ENCODE data around the gene MARCHF4. TPM values are rescaled to one million over a fixed set of nuclear protein-coding genes. Genes with fewer than 3 reads are reported as not detected.

MARCHF4 gene
- total RNA-seq, 1 experiment from 2014 or later: not detected

- Histone ChIP-seq H3K4me3 (replicated peaks in 1 of 2; ENCODE audit: low read depth in 1 of 2, low read length in 2 of 2) (no peak overlapping the region), H3K27me3 (ENCODE audit: insufficient read depth, low read length) (peaks cover 88% of the 10 kb centered on the region), H3K79me2 (ENCODE audit: insufficient read depth, low read length) (no peaks in the 10 kb centered on the region), H2AFZ (ENCODE audit: low read depth, low read length, poor library complexity, severe bottlenecking) (no peak overlapping the region), H3K9me3 (ENCODE audit: control insufficient read depth in 1 of 2, insufficient read depth in 1 of 2, low read depth in 1 of 2, low read length in 2 of 2) (no peaks in the 10 kb centered on the region), H3K4me1 (ENCODE audit: control insufficient read depth in 1 of 2, insufficient read depth in 2 of 2, low read length in 2 of 2) (peaks cover 0 to 2% of the 10 kb centered on the region in 2 experiments; a peak in 1 of 4 replicates), H3K9me2 (ENCODE audit: insufficient read depth) (no peaks in the 10 kb centered on the region), H3K27ac (ENCODE audit: low read depth, low read length) (no peak overlapping the region), H3K9ac (ENCODE audit: low read length) (no peak overlapping the region), H4K20me1 (ENCODE audit: insufficient read depth) (no peaks in the 10 kb centered on the region), H3K4me2 (ENCODE audit: low read length) (no peak overlapping the region), H3K36me3 (ENCODE audit: control insufficient read depth in 1 of 2, insufficient read depth in 2 of 2, low read length in 2 of 2) (no peaks in the 10 kb centered on the region)
- intact Hi-C loops (cut with micrococcal nuclease): no loop called here
- ATAC-seq (no peak), DNase-seq (ENCODE audit: low read depth, low spot score) (no peak)
- peak; percentile 56 for TF ChIP-seq REST (IDR thresholded peaks at IDR 0.05; ENCODE audit: low read depth)
- no peak for TF ChIP-seq SRF (IDR thresholded peaks at IDR 0.05; ENCODE audit: low read depth)
- no TSS peak for BruUV-seq (replicated peaks)
- ChIA-PET CTCF (no interaction called here), POLR2A (no interaction called here), RAD21 (ENCODE audit: low non-redundant PET in 1 of 2, low total read pairs in 2 of 2, uncharacterized antibody in 2 of 2, unreplicated experiment in 2 of 2) (no interaction called here)
Observed at GRCh38 chr2:216366777-216367471, 5.4 kb downstream of the MARCHF4 start.

GRCh38 chr2:216365518-216365917, 6.8 kb downstream of the MARCHF4 start:
- no peaks in the 10 kb centered on the region for H3K79me2 ChIP-seq (ENCODE audit: insufficient read depth, low read length)
- no peak overlapping the region for H3K4me2 ChIP-seq (ENCODE audit: low read length)
- no peak for TF ChIP-seq CEBPB (IDR thresholded peaks at IDR 0.05; ENCODE audit: low read depth)
- no peak for TF ChIP-seq EGR1 (IDR thresholded peaks at IDR 0.05; ENCODE audit: low read depth)
- no peak for TF ChIP-seq CBX3 (IDR thresholded peaks at IDR 0.05; ENCODE audit: low read depth)
- no peak for TF ChIP-seq EZH2phosphoT487 (IDR thresholded peaks at IDR 0.05; ENCODE audit: borderline replicate concordance)
- TF ChIP-seq EZH2 (IDR thresholded peaks at IDR 0.05): no peak
- TF ChIP-seq SP1 (IDR thresholded peaks at IDR 0.05; ENCODE audit: low read depth): no peak
- H3K4me1 ChIP-seq (ENCODE audit: control insufficient read depth in 1 of 2, insufficient read depth in 2 of 2, low read length in 2 of 2): no peaks in the 10 kb centered on the region
- no peaks in the 10 kb centered on the region for H3K9me3 ChIP-seq (ENCODE audit: control insufficient read depth in 1 of 2, insufficient read depth in 1 of 2, low read depth in 1 of 2, low read length in 2 of 2)
- H3K36me3 ChIP-seq (ENCODE audit: control insufficient read depth in 1 of 2, insufficient read depth in 2 of 2, low read length in 2 of 2): no peaks in the 10 kb centered on the region
- no peaks in the 10 kb centered on the region for H3K9me2 ChIP-seq (ENCODE audit: insufficient read depth)
- ChIA-PET CTCF (no interaction called here), POLR2A (no interaction called here), RAD21 (ENCODE audit: low non-redundant PET in 1 of 2, low total read pairs in 2 of 2, uncharacterized antibody in 2 of 2, unreplicated experiment in 2 of 2) (no interaction called here)
- H3K27ac ChIP-seq (ENCODE audit: low read depth, low read length): no peak overlapping the region
- H3K4me3 ChIP-seq (replicated peaks in 1 of 2; ENCODE audit: low read depth in 1 of 2, low read length in 2 of 2): no peak overlapping the region
- no peak overlapping the region for H2AFZ ChIP-seq (ENCODE audit: low read depth, low read length, poor library complexity, severe bottlenecking)
- no TSS peak for BruUV-seq (replicated peaks)
- intact Hi-C loops (cut with micrococcal nuclease): no loop called here
- ATAC-seq (no peak), DNase-seq (ENCODE audit: low read depth, low spot score) (no peak)
- H4K20me1 ChIP-seq (ENCODE audit: insufficient read depth): no peaks in the 10 kb centered on the region
- H3K27me3 ChIP-seq (ENCODE audit: insufficient read depth, low read length): peaks cover 96% of the 10 kb centered on the region
- no peak overlapping the region for H3K9ac ChIP-seq (ENCODE audit: low read length)

Data from HCT116 (cell line).